Upper lobe of left lung (tissue), 4 donors: ENCODE measurements around the gene C11orf91.

Experiments used
- CTCF ChIP-seq, 6 experiments: fragments of 450-650 bp in 4 of 6; fragments of 200-600 bp in 2 of 6; sonication (generic) in 2 of 6; IDR thresholded peaks; one replicate each; pipeline ENCODE4 v1.5.1; 2016 to 2019; ENCODE audit warnings: antibody characterized with exemption in 6 of 6
- EP300 ChIP-seq, 4 donors: sonication (generic); formaldehyde crosslinking; IDR thresholded peaks; one replicate each; pipeline ENCODE4 v1.5.1; 2017; ENCODE audit warnings: antibody characterized with exemption in 4 of 4, control low read depth in 2 of 4
- POLR2A ChIP-seq, 4 donors: fragments of 450-650 bp; IDR thresholded peaks; one replicate each; pipeline ENCODE4 v1.5.1; 2016 to 2017; ENCODE audit warnings: antibody characterized with exemption in 4 of 4, mild to moderate bottlenecking in 2 of 4

DNA sequence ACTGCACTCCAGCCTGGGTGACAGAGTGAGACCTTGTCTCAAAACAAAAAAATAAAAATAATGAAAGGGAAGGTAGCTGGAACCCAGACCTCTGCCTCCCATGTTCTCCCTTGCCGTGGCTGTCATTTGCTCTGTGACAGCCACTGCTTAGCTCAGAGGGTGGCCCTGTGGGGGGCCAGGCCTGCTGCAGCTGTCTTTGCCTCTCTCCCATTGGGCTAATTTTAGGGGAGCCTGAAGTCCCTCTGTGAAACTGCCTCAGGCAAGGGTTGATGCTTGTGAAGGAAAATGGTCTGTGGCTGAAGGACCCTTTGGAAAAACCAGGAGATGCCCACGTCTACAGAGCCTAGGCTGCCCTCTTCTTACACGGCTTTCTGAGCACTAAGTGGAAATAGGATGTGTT, 42.9 kb downstream of the C11orf91 start:
- no peak for TF ChIP-seq CTCF (IDR thresholded peaks at IDR 0.05)
- no peak for TF ChIP-seq EP300 (IDR thresholded peaks at IDR 0.05)
- TF ChIP-seq POLR2A (IDR thresholded peaks at IDR 0.05) = no peak
